GM21526 (cell line): ENCODE results near the gene EXD3.
"Not testable (repeated sequence)": the region's sequence is repeated elsewhere in the genome, so short reads cannot be mapped to it uniquely, and the experiment has no call there.

Experiments
- ATAC-seq: cut with Tn5 transposase; IDR thresholded peaks from one replicate; pipeline ENCODE4 v1.9.1; 2021; ENCODE audit warnings: moderate library complexity; ENCODE audit not compliant: unreplicated experiment, low FRiP score

EXD3 gene

GRCh38 chr9:137396227-137396626 is 26.7 kb downstream of the EXD3 start:
- ATAC-seq: no peak

GRCh38 chr9:137395666-137396010 is 27.3 kb downstream of the EXD3 start:
- ATAC-seq: no peak

- no peak for ATAC-seq
Observed at GRCh38 chr9:137394866-137395665, 27.9 kb downstream of the EXD3 start.

GRCh38 chr9:137393176-137394150 is 29.5 kb downstream of the EXD3 start:
- ATAC-seq: no peak

GRCh38 chr9:137392232-137393007 is 30.5 kb downstream of the EXD3 start:
- no peak for ATAC-seq

- no peak for ATAC-seq
Observed at GRCh38 chr9:137391411-137391754, 31.6 kb downstream of the EXD3 start.

- no peak for ATAC-seq
Observed at GRCh38 chr9:137390553-137391410, 32.2 kb downstream of the EXD3 start.

- ATAC-seq: no peak
Observed at GRCh38 chr9:137389428-137389746, 33.6 kb downstream of the EXD3 start.

GRCh38 chr9:137388589-137389427 is 34.2 kb downstream of the EXD3 start:
- no peak for ATAC-seq

- ATAC-seq: no peak
Observed at GRCh38 chr9:137387891-137388560, 34.9 kb downstream of the EXD3 start.

GRCh38 chr9:137387114-137387890 is 35.7 kb downstream of the EXD3 start:
- no peak for ATAC-seq

- not testable (repeated sequence) for ATAC-seq
Observed at GRCh38 chr9:137386507-137387113, 36.4 kb downstream of the EXD3 start.

- no peak for ATAC-seq
Observed at GRCh38 chr9:137385061-137385655, 37.8 kb downstream of the EXD3 start.

GRCh38 chr9:137383784-137384756 is 38.9 kb downstream of the EXD3 start:
- no peak for ATAC-seq

- ATAC-seq: no peak
Observed at GRCh38 chr9:137383081-137383783, 39.7 kb downstream of the EXD3 start.
